HG03575 (cell line): Measurements from ENCODE around the gene KRT1.

Source experiments
- ATAC-seq: cut with Tn5 transposase; IDR thresholded peaks from one replicate; pipeline ENCODE4 v1.9.1; 2021; ENCODE audit not compliant: unreplicated experiment, insufficient number of reproducible peaks, low FRiP score; ENCODE audit errors: extremely low read depth

KRT1 gene

DNA sequence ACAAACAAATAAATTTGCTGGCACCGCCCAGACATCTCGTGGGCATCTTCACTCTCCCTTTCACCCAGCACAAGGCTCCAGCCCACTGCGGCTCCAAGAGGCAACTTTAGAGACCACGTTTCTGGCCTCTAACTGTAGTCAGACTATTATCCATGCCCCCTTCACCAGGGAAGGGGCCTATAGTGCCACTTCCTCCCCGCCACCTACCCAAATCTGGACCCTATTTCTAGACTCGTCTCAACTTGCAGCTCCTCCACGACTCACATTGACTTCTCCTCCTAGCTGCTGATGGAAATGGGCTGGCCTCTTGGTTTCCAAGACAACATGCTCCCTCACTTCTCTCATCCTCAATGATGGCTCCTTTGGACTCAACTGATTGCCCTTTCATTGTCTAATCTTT lies 12.3 kb downstream of the KRT1 start:
- no peak for ATAC-seq

GRCh38 chr12:52667509-52667908 lies 12.7 kb downstream of the KRT1 start:
- no peak for ATAC-seq

DNA sequence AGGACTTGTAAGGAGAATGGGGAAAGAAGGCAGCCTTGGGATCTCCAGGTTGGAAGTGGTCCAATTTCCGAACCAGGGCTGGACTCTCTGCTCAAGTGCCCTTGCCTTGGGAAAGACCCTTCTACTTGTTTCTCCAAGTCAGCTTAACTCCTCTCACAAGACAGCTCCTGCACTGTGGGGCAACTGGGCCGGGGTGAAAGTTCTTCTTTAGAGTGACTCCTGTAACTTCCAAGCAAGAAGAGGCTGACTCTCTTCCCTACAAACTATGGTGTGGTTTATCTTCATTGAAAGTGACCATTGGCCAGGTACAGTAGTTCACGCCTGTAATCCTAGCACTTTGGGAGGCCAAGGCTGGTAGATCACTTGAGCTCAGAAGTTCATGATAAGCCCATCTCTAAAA lies 13.7 kb downstream of the KRT1 start:
- ATAC-seq = no peak

DNA sequence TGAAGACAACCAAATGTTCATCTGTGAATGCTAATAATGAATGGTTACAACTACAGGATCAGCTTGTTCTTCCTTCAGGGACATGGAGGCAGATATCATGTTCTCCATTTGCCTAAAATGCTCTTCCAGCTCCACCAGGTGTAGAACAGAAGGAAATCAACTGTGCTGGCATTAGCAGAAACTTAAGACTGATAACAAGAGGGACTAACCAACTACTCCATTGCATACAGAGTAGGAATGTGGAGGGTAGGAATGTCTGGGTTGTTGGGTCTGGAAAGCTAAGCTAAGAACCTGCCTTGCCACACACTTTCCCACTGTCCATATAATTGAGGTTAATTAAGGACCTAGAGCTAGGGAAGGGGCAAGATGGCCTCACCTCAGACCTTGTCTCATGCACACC lies 16.8 kb downstream of the KRT1 start:
- no peak for ATAC-seq

- ATAC-seq = no peak
These were observed 17.3 kb downstream of the KRT1 start for GRCh38 chr12:52662918-52663229.

GRCh38 chr12:52662093-52662917 lies 17.9 kb downstream of the KRT1 start:
- ATAC-seq = no peak

DNA sequence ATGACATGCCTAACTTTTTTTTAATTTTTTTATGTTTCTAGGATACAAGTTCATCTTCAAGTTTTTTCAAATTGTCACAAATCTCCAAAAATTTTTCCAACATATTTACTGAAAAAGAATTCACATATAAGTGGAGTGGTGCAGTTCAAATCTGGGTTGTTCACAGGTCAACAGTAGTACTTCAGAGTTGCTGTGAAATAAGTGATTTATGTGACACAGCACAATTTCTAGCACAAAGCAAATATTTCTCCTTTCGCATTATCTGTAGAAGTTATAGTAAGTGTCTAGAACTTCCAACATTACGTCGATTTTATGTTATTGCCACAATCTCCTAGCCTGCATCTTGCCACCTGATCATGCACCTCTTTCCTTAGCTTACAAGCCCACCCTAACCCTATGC lies 18.5 kb downstream of the KRT1 start:
- ATAC-seq = no peak

DNA sequence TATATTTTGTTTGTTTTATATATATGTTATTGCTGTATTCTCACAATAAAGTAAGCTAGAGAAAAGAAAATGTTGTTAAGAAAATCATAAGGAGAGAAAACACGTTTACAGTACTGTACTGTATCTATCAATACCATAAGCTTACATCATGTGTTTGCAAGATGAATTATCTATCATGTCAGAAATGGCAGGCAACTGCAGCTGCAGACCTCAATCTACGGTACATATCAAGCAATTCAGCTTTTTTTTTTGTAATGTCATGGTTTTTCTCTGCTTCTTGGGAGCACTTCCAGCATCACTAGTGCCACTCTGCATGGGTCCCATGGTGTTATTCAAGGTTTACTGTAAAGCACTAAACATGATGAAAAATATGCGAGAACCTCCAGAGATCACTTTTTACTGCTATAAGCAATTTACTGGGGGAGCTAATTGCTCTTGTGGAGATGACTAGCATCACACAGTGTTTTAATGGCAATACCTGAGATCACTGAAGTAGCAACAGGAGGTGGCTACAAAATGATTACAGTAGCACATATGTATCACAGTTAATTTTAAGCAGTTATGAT lies 19.2 kb downstream of the KRT1 start:
- no peak for ATAC-seq

- no peak for ATAC-seq
These were observed 20.3 kb downstream of the KRT1 start for GRCh38 chr12:52659951-52660350.

DNA sequence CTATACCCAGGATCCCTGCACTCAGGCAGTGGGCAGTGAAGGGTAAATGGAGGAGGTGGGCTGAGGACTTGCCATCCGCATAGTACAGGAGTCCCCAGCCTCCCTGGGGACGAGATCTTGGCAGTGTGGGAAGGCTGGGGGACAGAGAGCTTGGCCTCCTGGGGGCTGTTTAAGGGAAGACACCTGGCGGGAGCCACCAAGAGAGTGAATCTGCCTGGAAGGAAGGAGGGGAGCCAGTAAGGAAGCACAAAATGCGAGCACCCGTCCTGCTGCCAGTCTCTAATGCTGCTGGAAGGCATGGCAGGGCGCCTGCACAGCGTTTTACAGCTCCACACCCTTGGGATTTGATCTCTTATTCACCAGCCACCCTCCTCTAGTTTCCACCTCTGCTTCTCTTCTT lies 20.8 kb downstream of the KRT1 start:
- ATAC-seq = no peak

- ATAC-seq = no peak
These were observed 22.0 kb downstream of the KRT1 start for GRCh38 chr12:52658196-52658595.

- no peak for ATAC-seq
These were observed 22.8 kb downstream of the KRT1 start for GRCh38 chr12:52657250-52657902.

DNA sequence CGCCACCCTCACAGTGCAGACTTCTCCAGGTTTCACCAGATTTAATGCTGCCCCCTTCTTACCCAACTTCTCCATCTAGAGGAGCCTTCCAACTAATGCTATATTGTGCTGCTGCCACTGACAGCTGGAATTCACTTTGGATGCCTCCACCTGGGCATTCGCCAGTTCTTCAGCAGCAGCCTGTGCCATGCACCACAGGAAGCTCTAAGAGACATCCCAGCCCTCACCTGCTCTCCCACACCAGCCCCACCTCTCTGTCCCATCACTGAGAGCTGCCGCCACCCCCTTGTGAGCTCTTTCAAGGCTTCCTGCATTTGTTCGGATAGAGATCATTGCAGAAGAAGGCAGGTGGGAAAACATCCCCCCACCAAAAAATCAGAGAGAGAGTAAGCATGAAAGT lies 23.6 kb downstream of the KRT1 start:
- ATAC-seq = no peak

DNA sequence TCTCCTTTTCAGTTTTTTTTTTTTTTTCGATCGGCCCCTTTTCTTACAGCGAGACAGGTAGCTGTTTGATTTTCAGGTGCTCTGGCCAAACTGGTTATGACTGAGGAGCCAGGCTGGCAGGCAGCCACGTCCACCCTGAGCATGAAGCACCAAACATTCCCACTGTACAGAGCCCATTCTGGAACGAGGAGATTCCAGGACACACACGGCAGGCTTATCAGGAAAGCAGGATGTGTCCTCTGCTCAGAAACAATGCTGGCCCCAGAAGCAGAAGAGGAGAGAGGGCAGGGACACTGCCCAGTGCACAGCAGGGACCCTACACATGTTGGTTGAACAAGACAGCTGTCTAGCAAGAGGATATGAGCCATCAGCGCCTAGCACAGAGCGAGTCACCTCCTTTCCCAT lies 24.5 kb downstream of the KRT1 start:
- no peak for ATAC-seq

GRCh38 chr12:52655251-52655650 lies 25.0 kb downstream of the KRT1 start:
- ATAC-seq = no peak

GRCh38 chr12:52651726-52652261 lies 28.4 kb downstream of the KRT1 start, which contains the start of gene KRT2:
Gene KRT2, minus strand, starts transcription at chr12:52652211. Its CDS starts 69 bp downstream, at chr12:52652142.
- no peak for ATAC-seq

DNA sequence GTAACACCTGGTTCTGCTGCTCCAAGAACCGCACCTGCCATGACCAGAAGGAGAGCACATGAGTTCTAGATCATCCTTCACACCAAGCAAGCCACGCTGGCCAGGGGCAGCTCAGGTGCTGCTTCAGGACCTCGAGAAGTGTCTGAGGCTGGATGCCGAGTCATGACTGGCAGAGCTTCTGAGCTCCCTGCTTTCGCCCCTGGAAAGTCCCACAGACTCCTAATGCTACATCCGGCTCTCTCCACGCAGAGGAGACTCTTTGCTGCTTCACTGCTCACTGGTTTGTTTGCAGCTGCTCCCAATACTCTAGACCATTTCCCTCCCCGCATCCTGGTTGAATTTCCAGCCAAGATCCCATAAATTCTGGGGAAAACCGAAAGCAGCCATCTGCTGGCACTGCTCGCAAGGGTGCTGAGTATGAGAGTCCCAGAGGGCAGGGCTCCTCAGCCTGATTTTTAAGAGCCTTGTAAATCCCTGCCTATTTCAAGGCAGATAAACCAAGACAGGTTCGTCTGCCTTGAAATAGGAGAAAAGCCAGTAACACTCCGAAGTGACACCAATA lies 29.6 kb downstream of the KRT1 start:
- no peak for ATAC-seq

DNA sequence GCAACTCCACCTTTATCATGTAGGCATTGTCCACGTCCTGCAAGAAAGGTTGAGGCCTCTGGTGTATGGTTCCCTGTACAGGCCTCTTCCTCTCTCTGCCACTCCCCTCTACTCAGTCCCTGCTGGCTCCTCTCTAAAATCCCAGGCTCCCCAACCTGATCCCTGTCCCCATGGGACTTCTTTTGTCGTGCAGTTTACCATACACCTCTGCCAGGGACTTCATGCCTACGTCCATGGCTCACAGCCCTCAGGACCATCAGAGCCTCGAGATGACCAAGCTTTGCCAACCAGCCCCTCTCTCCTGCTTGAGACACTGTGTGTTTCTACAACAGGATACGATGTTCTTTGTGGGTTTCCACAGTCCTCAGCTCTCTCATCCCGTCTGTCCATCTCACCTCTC lies 31.1 kb downstream of the KRT1 start:
- no peak for ATAC-seq

DNA sequence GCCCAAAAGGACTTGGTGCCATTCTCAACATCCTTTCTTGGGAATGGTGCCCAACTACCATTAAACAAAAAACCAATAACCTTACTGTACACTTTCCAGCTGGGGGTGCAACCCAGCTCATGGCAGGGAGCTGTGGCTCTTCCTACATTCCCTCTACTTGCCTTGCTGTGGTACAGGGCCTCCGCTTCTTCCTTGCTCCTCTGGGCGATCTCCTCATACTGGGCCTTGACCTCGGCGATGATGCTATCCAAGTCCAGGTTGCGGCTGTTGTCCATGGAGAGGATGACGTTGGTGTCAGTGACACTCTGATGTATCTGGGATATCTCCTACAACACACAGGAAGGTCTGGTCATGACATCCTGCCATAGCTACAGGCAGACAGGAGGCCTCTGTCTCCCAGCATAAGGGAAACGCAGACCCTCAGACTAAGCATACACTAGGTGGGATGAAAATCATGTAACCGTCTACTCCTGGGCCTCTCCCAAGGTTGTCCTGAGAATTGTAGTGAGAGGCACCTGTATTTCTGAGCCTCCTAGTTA lies 32.1 kb downstream of the KRT1 start:
- no peak for ATAC-seq

- ATAC-seq = no peak
These were observed 32.6 kb downstream of the KRT1 start for GRCh38 chr12:52647601-52648000.
